ENCODE data around the gene TCP11.

Gene TCP11

GRCh38 chr6:35154262-35154661 is 13.1 kb upstream of the TCP11 start:
- Histone ChIP-seq H2AFZ (ENCODE audit: low read length) (no peak overlapping the region), H4K20me1 (ENCODE audit: insufficient read depth, low read length, poor library complexity, severe bottlenecking) (no peaks in the 10 kb centered on the region), H3F3A (ENCODE audit: low read depth) (0 out of 2 replicates have a peak, but pooled peaks cover 3% of the 10 kb centered on the region), H3K9ac (ENCODE audit: low read depth, low read length, poor library complexity, severe bottlenecking) (no peak overlapping the region), H3K79me2 (ENCODE audit: insufficient read depth, low read length) (no peaks in the 10 kb centered on the region), H3K27me3 (ENCODE audit: insufficient read depth, low read length, poor library complexity, severe bottlenecking) (no peaks in the 10 kb centered on the region), H3K4me2 (ENCODE audit: low read depth, low read length, poor library complexity, severe bottlenecking) (no peak overlapping the region), H3K9me3 (ENCODE audit: insufficient read depth, low read depth, low read length) (no peaks in the 10 kb centered on the region), H3K9me2 (replicated peaks; ENCODE audit: low read depth, low read length) (no peaks in the 10 kb centered on the region), H3K4me3 (ENCODE audit: low read length, poor library complexity, severe bottlenecking) (no peak overlapping the region), H3K36me3 (ENCODE audit: insufficient read depth, low read length) (no peaks in the 10 kb centered on the region), H3K4me1 (ENCODE audit: insufficient read depth, low read length, poor library complexity, severe bottlenecking) (peaks cover 6% of the 10 kb centered on the region)
- TF ChIP-seq, protein P1, sequence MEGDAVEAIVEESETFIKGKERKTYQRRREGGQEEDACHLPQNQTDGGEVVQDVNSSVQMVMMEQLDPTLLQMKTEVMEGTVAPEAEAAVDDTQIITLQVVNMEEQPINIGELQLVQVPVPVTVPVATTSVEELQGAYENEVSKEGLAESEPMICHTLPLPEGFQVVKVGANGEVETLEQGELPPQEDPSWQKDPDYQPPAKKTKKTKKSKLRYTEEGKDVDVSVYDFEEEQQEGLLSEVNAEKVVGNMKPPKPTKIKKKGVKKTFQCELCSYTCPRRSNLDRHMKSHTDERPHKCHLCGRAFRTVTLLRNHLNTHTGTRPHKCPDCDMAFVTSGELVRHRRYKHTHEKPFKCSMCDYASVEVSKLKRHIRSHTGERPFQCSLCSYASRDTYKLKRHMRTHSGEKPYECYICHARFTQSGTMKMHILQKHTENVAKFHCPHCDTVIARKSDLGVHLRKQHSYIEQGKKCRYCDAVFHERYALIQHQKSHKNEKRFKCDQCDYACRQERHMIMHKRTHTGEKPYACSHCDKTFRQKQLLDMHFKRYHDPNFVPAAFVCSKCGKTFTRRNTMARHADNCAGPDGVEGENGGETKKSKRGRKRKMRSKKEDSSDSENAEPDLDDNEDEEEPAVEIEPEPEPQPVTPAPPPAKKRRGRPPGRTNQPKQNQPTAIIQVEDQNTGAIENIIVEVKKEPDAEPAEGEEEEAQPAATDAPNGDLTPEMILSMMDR (conservative IDR thresholded peaks at IDR 0.05; ENCODE audit: low read length): no peak
- TF ChIP-seq EZH2phosphoT487 (IDR thresholded peaks at IDR 0.05; ENCODE audit: borderline replicate concordance): no peak

DNA sequence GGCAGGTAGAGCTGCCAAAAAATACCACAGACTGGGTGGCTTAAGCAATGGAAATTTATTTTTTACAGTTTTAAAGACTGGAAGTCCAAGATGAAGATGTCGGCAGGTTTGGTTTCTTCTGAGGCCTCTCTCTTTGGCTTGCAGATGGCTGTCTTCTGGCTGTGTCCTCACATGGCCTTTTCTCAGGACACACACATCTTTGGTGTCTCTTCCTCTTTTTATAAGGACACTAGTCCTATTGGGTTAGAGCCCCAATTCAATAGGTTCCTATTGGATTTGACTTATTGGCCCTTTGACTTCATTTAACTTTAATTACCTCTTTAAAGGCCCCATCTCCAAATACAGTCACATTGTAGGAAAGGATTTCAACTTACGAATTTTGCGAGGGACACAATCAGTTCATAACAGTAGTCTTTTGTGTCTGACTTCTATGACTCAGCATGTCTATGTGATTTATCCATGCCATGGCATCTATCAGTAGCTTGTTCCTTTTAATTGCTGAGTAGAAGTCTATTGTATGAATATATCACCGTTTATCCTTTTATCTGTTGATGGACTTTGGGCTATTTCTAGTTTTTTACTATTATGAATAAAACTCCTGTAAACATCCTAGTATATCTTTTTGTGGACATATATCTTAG is 11.0 kb upstream of the TCP11 start:
- no peaks in the 10 kb centered on the region for H3K36me3 ChIP-seq (ENCODE audit: insufficient read depth, low read length)
- H3K79me2 ChIP-seq (ENCODE audit: insufficient read depth, low read length): no peaks in the 10 kb centered on the region
- no peaks in the 10 kb centered on the region for H3K9me2 ChIP-seq (replicated peaks; ENCODE audit: low read depth, low read length)
- H2AFZ ChIP-seq (ENCODE audit: low read length): no peak overlapping the region
- no peaks in the 10 kb centered on the region for H4K20me1 ChIP-seq (ENCODE audit: insufficient read depth, low read length, poor library complexity, severe bottlenecking)
- 0 out of 2 replicates have a peak, but pooled peaks cover 3% of the 10 kb centered on the region for H3F3A ChIP-seq (ENCODE audit: low read depth)
- no peaks in the 10 kb centered on the region for H3K9me3 ChIP-seq (ENCODE audit: insufficient read depth, low read depth, low read length)
- no peak for TF ChIP-seq EZH2phosphoT487 (IDR thresholded peaks at IDR 0.05; ENCODE audit: borderline replicate concordance)
- TF ChIP-seq, protein P1 (conservative IDR thresholded peaks at IDR 0.05; ENCODE audit: low read length): no peak
- H3K4me3 ChIP-seq (ENCODE audit: low read length, poor library complexity, severe bottlenecking): no peak overlapping the region
- no peak overlapping the region for H3K4me2 ChIP-seq (ENCODE audit: low read depth, low read length, poor library complexity, severe bottlenecking)
- H3K4me1 ChIP-seq (ENCODE audit: insufficient read depth, low read length, poor library complexity, severe bottlenecking): peaks cover 16% of the 10 kb centered on the region
- H3K27me3 ChIP-seq (ENCODE audit: insufficient read depth, low read length, poor library complexity, severe bottlenecking): no peaks in the 10 kb centered on the region
- no peak overlapping the region for H3K9ac ChIP-seq (ENCODE audit: low read depth, low read length, poor library complexity, severe bottlenecking)

DNA sequence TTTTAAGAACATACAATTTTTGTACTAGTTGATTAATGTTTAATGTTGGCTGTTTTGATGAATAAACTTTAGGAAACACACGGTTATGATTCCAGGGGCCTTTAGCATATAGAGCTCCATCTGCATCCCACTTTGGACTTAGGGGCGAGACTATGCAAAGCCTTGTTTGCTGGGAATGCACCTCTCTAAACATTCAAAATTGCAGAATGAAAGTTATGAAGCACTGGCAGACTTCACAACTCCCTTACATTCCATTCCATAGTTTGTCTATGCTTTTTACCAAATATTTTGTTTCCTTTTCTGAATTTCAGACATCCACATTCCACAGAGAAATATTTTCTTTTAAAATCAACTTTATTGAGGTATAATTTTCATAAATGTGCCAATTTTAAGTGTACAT is 10.3 kb upstream of the TCP11 start:
- no peak for TF ChIP-seq EZH2phosphoT487 (IDR thresholded peaks at IDR 0.05; ENCODE audit: borderline replicate concordance)
- TF ChIP-seq, protein P1 (conservative IDR thresholded peaks at IDR 0.05; ENCODE audit: low read length): no peak
- 0 out of 2 replicates have a peak, but pooled peaks cover 3% of the 10 kb centered on the region for H3F3A ChIP-seq (ENCODE audit: low read depth)
- no peaks in the 10 kb centered on the region for H3K79me2 ChIP-seq (ENCODE audit: insufficient read depth, low read length)
- no peaks in the 10 kb centered on the region for H3K27me3 ChIP-seq (ENCODE audit: insufficient read depth, low read length, poor library complexity, severe bottlenecking)
- H3K9ac ChIP-seq (ENCODE audit: low read depth, low read length, poor library complexity, severe bottlenecking): no peak overlapping the region
- no peaks in the 10 kb centered on the region for H4K20me1 ChIP-seq (ENCODE audit: insufficient read depth, low read length, poor library complexity, severe bottlenecking)
- no peaks in the 10 kb centered on the region for H3K9me3 ChIP-seq (ENCODE audit: insufficient read depth, low read depth, low read length)
- H3K9me2 ChIP-seq (replicated peaks; ENCODE audit: low read depth, low read length): no peaks in the 10 kb centered on the region
- no peak overlapping the region for H3K4me3 ChIP-seq (ENCODE audit: low read length, poor library complexity, severe bottlenecking)
- peaks cover 20% of the 10 kb centered on the region for H3K4me1 ChIP-seq (ENCODE audit: insufficient read depth, low read length, poor library complexity, severe bottlenecking)
- no peak overlapping the region for H3K4me2 ChIP-seq (ENCODE audit: low read depth, low read length, poor library complexity, severe bottlenecking)
- no peaks in the 10 kb centered on the region for H3K36me3 ChIP-seq (ENCODE audit: insufficient read depth, low read length)
- no peak overlapping the region for H2AFZ ChIP-seq (ENCODE audit: low read length)
